Panc1 (cell line): Measurements from ENCODE around the gene APOLD1. TPM values are rescaled to one million over a fixed set of nuclear protein-coding genes. Genes with fewer than 3 reads are reported as not detected.
A peak's percentile ranks its signal among the peaks of the same experiment; 100 is the strongest.

ENCODE experiments used
- ATAC-seq: fragments of 200-7000 bp; cut with Tn5 transposase; 2 replicates; pipeline ENCODE4 v1.9.1; 2020; ENCODE audit warnings: mild to moderate bottlenecking, moderate library complexity
- BruUV-seq: library from RNA; stranded (reverse); fragments of 400-500 nt; replicated peaks from 2 replicates; lab custom pipeline; 2021; lab: Mats Ljungman, UMichigan
- CTCF ChIA-PET: fragments of 300-600 bp; sonication (Branson Sonifier 250); formaldehyde crosslinking; loops from one replicate; lab custom pipeline; 2022; ENCODE audit warnings: antibody characterized with exemption; lab: Charles Lee
- POLR2A ChIA-PET: fragments of 300-600 bp; sonication (Branson Sonifier 250); formaldehyde crosslinking; loops from one replicate; lab custom pipeline; 2022; ENCODE audit warnings: antibody characterized with exemption; lab: Charles Lee
- DNase-seq: peaks from one replicate; pipeline ENCODE4 v3.0.0-alpha.2; 2010; ENCODE audit warnings: low read depth, low spot score
- H3K27ac ChIP-seq: 2 replicates; pipeline ENCODE4 v1.5.1; 2011; ENCODE audit warnings: mild to moderate bottlenecking, low read length, inconsistent platforms
- H3K27me3 ChIP-seq: fragments of 200-500 bp; sonication (Bioruptor generic); 2 replicates; pipeline ENCODE4 v1.6.0; 2014; ENCODE audit warnings: low read length, inconsistent platforms; ENCODE audit not compliant: control insufficient read depth, insufficient read depth
- H3K36me3 ChIP-seq: fragments of 200-500 bp; sonication (Bioruptor generic); 2 replicates; pipeline ENCODE4 v1.5.1; 2014; ENCODE audit warnings: inconsistent platforms, mild to moderate bottlenecking, low read length, moderate library complexity; ENCODE audit not compliant: control insufficient read depth, insufficient read depth
- H3K4me1 ChIP-seq: 2 replicates; pipeline ENCODE4 v1.5.1; 2011; ENCODE audit warnings: inconsistent platforms, mild to moderate bottlenecking, low read length, moderate library complexity; ENCODE audit not compliant: control insufficient read depth, insufficient read depth
- H3K4me3 ChIP-seq, 2 experiments: 2 replicates each; pipeline ENCODE4 v1.5.1; 2011 to 2012; ENCODE audit warnings: low read depth in 2 of 2, low read length in 2 of 2, mild to moderate bottlenecking in 2 of 2, inconsistent platforms in 1 of 2, moderate library complexity in 1 of 2
- H3K9me3 ChIP-seq: fragments of 200-500 bp; sonication (Bioruptor generic); 2 replicates; pipeline ENCODE4 v1.5.1; 2014; ENCODE audit warnings: low read depth, mild to moderate bottlenecking, inconsistent platforms, low read length, moderate library complexity; ENCODE audit not compliant: control insufficient read depth, insufficient read depth
- CTCF ChIP-seq: fragments of 450-650 bp; IDR thresholded peaks from 2 replicates; pipeline ENCODE4 v1.5.1; 2017; ENCODE audit warnings: mild to moderate bottlenecking
- POLR2AphosphoS5 ChIP-seq: IDR thresholded peaks from 2 replicates; pipeline ENCODE4 v1.6.1; 2012; ENCODE audit warnings: mild to moderate bottlenecking, low read depth, low read length, moderate library complexity
- REST ChIP-seq, 2 experiments: IDR thresholded peaks; 2 replicates each; pipeline ENCODE4 v1.6.1; 2011 to 2012; ENCODE audit warnings: low read depth in 2 of 2, control low read depth in 1 of 2, low read length in 1 of 2, mild to moderate bottlenecking in 1 of 2, moderate library complexity in 1 of 2; ENCODE audit not compliant: insufficient read depth in 1 of 2
- SIN3A ChIP-seq: IDR thresholded peaks from 2 replicates; pipeline ENCODE4 v1.6.1; 2012; ENCODE audit warnings: low read depth, mild to moderate bottlenecking, low read length, moderate library complexity, borderline replicate concordance; ENCODE audit not compliant: insufficient read depth
- TCF7L2 ChIP-seq: IDR thresholded peaks from 2 replicates; pipeline ENCODE4 v1.6.1; 2011; ENCODE audit warnings: mild to moderate bottlenecking, low read depth, low read length, inconsistent platforms
- in situ Hi-C: cut with HindIII; loops from 2 replicates; pipeline ENCODE4 v1.10.0; 2016; ENCODE audit warnings: low sequenced_read_pairs, low pct_unique_long_range_greater_than_20kb
- intact Hi-C: fragments of 100-400 bp; cut with micrococcal nuclease; formaldehyde crosslinking; loops from one replicate; pipeline ENCODE4 v1.10.0; 2022; ENCODE audit not compliant: unreplicated experiment
- total RNA-seq: library from RNA; stranded (reverse); gene quantifications from one replicate; pipeline ENCODE4 v1.2.1, GENCODE V29; 2021; ENCODE audit not compliant: unreplicated experiment

APOLD1 gene
- total RNA-seq, 1 experiment from 2014 or later: 4.1 TPM

GRCh38 chr12:12812618-12813119 lies 27.2 kb downstream of the APOLD1 start:
- TF ChIP-seq CTCF (no peak), TCF7L2 (no peak), REST (IDR thresholded peaks at IDR 0.05; ENCODE audit: insufficient read depth in 1 of 2, low read depth in 2 of 2, low read length in 1 of 2) (no peak), SIN3A (no peak), POLR2AphosphoS5 (no peak)
- CTCF ChIA-PET: interaction anchor here (1.0 to 1.1 kb wide), 3 partner anchors 66 to 81 kb away, joined by 3 to 5 read pairs (median 4); partner anchors contain the start of gene GPRC5A
- peaks cover 40% of the 10 kb centered on the region for H3K4me1 ChIP-seq
- intact Hi-C loops: loop anchor here (10.0 kb wide), 1 partner anchor 172 kb away; no protein-coding TSS in a partner anchor
- POLR2A ChIA-PET: interaction anchor here (0.5 to 1.6 kb wide), 2 partner anchors 9 to 20 kb away, joined by 3 to 6 read pairs; no protein-coding TSS in a partner anchor
- H3K4me3 ChIP-seq: peak overlapping the region in 1 of 2 experiments; percentile 99; a peak in 2 of 4 replicates
- H3K27me3 ChIP-seq: no peaks in the 10 kb centered on the region
- in situ Hi-C loops: no loop called here
- peak overlapping the region; percentile 99 for H3K27ac ChIP-seq
- ATAC-seq (peak; percentile 32), DNase-seq (no peak)
- BruUV-seq: no TSS peak
- H3K9me3 ChIP-seq: no peaks in the 10 kb centered on the region
- H3K36me3 ChIP-seq: peaks cover 12% of the 10 kb centered on the region

- BruUV-seq: no TSS peak
Measured at GRCh38 chr12:12813120-12814101, 28.0 kb downstream of the APOLD1 start, which contains the start of gene DDX47. Gene DDX47, plus strand, starts transcription at chr12:12813346. Its CDS starts 22 bp downstream, at chr12:12813368.

More at GRCh38 chr12:12813120-12814101, 28.0 kb downstream of the APOLD1 start, which contains the start of gene DDX47:
- no peaks in the 10 kb centered on the region for H3K27me3 ChIP-seq
- TF ChIP-seq CTCF: peak; percentile 92
- TF ChIP-seq REST (IDR thresholded peaks at IDR 0.05; ENCODE audit: insufficient read depth in 1 of 2, low read depth in 2 of 2, low read length in 1 of 2): no peak
- no peak for TF ChIP-seq TCF7L2
- peak; percentile 68 for TF ChIP-seq POLR2AphosphoS5
- 0 out of 2 replicates have a peak, but pooled peaks have one; percentile 63 for TF ChIP-seq SIN3A
- in situ Hi-C loops (no loop called here), intact Hi-C loops (loop anchor here (10.0 kb wide), 1 partner anchor 171 kb away; no protein-coding TSS in a partner anchor)
- ChIA-PET CTCF (interaction anchor here (0.7 to 1.0 kb wide), 2 partner anchors 80 to 162 kb away, joined by 3 to 4 read pairs; no protein-coding TSS in a partner anchor), POLR2A (interaction anchor here (0.5 to 2.3 kb wide), 3 partner anchors 10 to 85 kb away, joined by 3 to 10 read pairs (median 6); no protein-coding TSS in a partner anchor)
- no peaks in the 10 kb centered on the region for H3K9me3 ChIP-seq
- peak within 1 kb of the TSS; percentile 68 to 99 for H3K4me3 ChIP-seq
- H3K4me1 ChIP-seq: peaks cover 38% of the 10 kb centered on the region
- ATAC-seq (peak; percentile 87), DNase-seq (no peak)
- peaks cover 12% of the 10 kb centered on the region for H3K36me3 ChIP-seq
- peak within 1 kb of the TSS; percentile 99 for H3K27ac ChIP-seq
